ENCODE data around the gene TAS2R60. TPM values are rescaled to one million over a fixed set of nuclear protein-coding genes. Genes with fewer than 3 reads are reported as not detected.
"Not testable (repeated sequence)": the region's sequence is repeated elsewhere in the genome, so short reads cannot be mapped to it uniquely, and the experiment has no call there.

Gene TAS2R60
- total RNA-seq, 2 experiments from 2014 or later: 0.65 TPM; not detected in 1

- peaks cover 5% of the 10 kb centered on the region for H3K4me1 Mint-ChIP-seq
- H3K27ac Mint-ChIP-seq: no peak overlapping the region
- H3K9me3 Mint-ChIP-seq: no peaks in the 10 kb centered on the region
- no peak overlapping the region for H3K4me3 Mint-ChIP-seq
- H3K27me3 Mint-ChIP-seq: no peaks in the 10 kb centered on the region
- ATAC-seq (ENCODE audit: low read depth): no peak
- H3K36me3 Mint-ChIP-seq: no peaks in the 10 kb centered on the region
- DNase-seq: no peak
- POLR2A ChIA-PET: no interaction called here
These were observed 40.9 kb downstream of the TAS2R60 start for GRCh38 chr7:143484119-143484518.

- no peaks in the 10 kb centered on the region for H3K27me3 Mint-ChIP-seq
- H3K9me3 Mint-ChIP-seq: no peaks in the 10 kb centered on the region
- peaks cover 5% of the 10 kb centered on the region for H3K4me1 Mint-ChIP-seq
- H3K4me3 Mint-ChIP-seq: no peak overlapping the region
- POLR2A ChIA-PET: no interaction called here
- DNase-seq (no peak), ATAC-seq (ENCODE audit: low read depth) (no peak)
- H3K27ac Mint-ChIP-seq: no peak overlapping the region
- no peaks in the 10 kb centered on the region for H3K36me3 Mint-ChIP-seq
These were observed 41.8 kb downstream of the TAS2R60 start for GRCh38 chr7:143485094-143485493.

DNA sequence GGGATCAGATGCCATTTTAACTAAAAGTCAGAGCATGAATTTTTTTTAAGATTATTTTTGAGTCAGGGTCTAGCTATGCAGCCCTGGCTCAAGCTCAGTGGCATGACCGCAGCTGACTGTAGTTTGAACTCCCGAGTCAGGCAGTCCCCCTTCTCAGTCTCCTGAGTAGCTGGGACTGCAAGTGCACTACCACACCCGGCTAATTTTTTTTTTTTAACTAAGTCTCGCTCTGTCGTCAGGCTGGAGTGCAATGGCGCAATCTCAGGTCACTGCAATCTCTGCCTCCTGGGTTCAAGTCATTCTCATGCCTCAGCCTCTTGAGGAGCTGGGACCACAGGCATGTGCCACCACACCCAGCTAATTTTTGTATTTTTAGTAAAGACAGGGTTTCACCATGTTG lies 42.2 kb downstream of the TAS2R60 start:
- Mint-ChIP-seq H3K9me3 (no peaks in the 10 kb centered on the region), H3K27me3 (no peaks in the 10 kb centered on the region), H3K36me3 (no peaks in the 10 kb centered on the region), H3K27ac (no peak overlapping the region), H3K4me1 (peaks cover 5% of the 10 kb centered on the region), H3K4me3 (no peak overlapping the region)
- DNase-seq (no peak), ATAC-seq (ENCODE audit: low read depth) (no peak)
- POLR2A ChIA-PET: no interaction called here

- H3K9me3 Mint-ChIP-seq; ATAC-seq (ENCODE audit: low read depth); H3K27ac Mint-ChIP-seq; H3K27me3 Mint-ChIP-seq; H3K4me3 Mint-ChIP-seq; H3K36me3 Mint-ChIP-seq; H3K4me1 Mint-ChIP-seq; POLR2A ChIA-PET; DNase-seq: not testable (repeated sequence)
These were observed 43.0 kb downstream of the TAS2R60 start for GRCh38 chr7:143486266-143486665.

DNA sequence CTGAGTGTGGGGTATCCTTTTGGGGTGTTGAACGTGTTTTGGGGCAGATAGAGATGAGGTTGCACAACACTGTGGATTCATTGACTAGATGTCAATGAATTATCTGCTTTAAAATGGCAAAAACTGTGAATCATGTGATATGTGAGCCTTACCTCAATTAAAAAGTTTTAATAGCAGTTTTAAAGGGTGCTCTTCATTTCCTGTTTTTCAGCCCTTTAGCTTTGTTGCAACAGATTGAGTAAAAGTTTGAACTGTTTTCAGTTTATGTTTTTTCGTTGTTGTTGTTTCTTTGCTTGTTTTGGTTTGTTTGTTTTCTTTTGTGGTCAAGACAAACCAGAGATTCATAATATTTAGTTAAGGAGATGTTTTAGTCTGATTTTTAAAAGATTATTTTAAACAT lies 43.8 kb downstream of the TAS2R60 start:
- H3K9me3 Mint-ChIP-seq: no peaks in the 10 kb centered on the region
- no peaks in the 10 kb centered on the region for H3K36me3 Mint-ChIP-seq
- DNase-seq (no peak), ATAC-seq (ENCODE audit: low read depth) (no peak)
- no peaks in the 10 kb centered on the region for H3K27me3 Mint-ChIP-seq
- H3K4me3 Mint-ChIP-seq: no peak overlapping the region
- POLR2A ChIA-PET: no interaction called here
- peaks cover 5% of the 10 kb centered on the region for H3K4me1 Mint-ChIP-seq
- H3K27ac Mint-ChIP-seq: no peak overlapping the region

DNA sequence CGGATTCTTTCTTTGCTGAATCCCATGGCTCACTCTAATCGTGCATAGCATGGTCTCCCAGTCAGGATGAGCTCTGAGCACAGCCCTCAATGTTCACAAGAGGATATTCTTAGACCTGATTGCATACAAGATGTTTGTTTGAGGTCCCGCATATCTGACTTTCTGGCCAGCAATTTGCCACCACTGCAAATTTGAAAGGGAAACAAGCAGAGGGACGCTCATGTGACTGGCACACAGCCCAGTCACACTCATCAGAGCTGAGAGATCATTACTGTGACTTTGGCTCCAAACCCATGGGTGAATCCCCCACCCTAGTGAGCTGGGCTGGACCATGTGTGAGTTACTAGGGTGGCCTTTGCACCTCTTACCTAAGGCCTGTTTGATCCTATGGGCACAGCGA lies 44.3 kb downstream of the TAS2R60 start:
- no peak for ATAC-seq (ENCODE audit: low read depth)
- no peak for DNase-seq
- POLR2A ChIA-PET: no interaction called here
- no peaks in the 10 kb centered on the region for H3K27me3 Mint-ChIP-seq
- H3K4me1 Mint-ChIP-seq: peaks cover 9% of the 10 kb centered on the region
- H3K4me3 Mint-ChIP-seq: no peak overlapping the region
- H3K36me3 Mint-ChIP-seq: no peaks in the 10 kb centered on the region
- H3K9me3 Mint-ChIP-seq: no peaks in the 10 kb centered on the region
- no peak overlapping the region for H3K27ac Mint-ChIP-seq

DNA sequence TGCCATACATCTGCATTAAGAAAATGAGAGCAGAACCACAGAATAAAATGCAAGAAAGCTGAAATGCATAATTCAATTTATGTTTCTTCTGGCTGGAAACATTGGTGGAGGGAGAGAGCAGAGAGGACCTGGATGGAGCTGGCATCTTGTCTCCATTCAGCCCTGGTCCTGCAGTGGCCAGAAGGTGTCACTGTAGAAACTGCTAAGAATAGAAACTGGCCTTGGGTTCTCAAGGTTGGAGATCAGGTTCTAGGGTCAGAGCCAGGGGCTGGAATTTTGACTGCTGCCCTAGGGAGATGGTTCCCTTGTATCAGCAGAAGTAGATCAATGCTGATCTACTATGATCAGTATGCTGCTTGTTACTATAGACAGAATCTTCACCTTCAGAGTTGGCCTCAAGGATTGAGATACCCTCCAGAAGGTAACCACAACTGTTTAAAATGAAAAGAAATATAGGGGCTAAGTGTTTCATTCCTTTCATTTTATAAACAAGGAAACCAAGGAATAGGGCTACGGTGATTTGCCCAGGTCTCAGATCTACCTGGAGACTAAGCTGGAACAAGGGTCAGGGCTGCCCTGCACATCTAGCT lies 47.6 kb downstream of the TAS2R60 start:
- peak; percentile 58 for ATAC-seq (ENCODE audit: low read depth)
- no peak overlapping the region for H3K27ac Mint-ChIP-seq
- H3K4me1 Mint-ChIP-seq: peaks cover 15% of the 10 kb centered on the region
- no peaks in the 10 kb centered on the region for H3K27me3 Mint-ChIP-seq
- POLR2A ChIA-PET: no interaction called here
- H3K4me3 Mint-ChIP-seq: no peak overlapping the region
- H3K36me3 Mint-ChIP-seq: peaks cover 3% of the 10 kb centered on the region
- DNase-seq: no peak
- peaks cover 2% of the 10 kb centered on the region for H3K9me3 Mint-ChIP-seq

DNA sequence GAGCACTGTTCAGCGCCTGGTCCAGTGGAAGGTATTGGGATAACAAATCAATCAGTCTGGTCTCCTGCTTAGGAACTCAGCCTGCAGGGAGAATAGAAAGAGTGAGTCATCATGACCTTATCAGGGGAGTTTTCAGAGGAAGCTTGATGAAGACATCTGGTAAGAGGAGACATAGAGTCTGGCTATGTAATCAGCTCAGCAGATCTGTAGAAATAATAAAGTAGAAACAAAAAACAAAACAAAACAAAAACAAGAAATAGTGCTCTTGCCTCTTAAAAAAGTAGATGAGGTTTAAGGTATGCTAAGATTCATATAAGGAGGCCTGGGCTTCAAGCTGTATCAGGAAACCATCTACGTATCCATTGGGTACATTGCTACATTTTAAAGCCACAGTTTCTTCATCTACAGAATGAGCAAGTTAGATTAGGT lies 48.8 kb downstream of the TAS2R60 start:
- no peak for DNase-seq
- ATAC-seq (ENCODE audit: low read depth): no peak
- Mint-ChIP-seq H3K36me3 (peaks cover 3% of the 10 kb centered on the region), H3K4me3 (no peak overlapping the region), H3K27me3 (no peaks in the 10 kb centered on the region), H3K4me1 (peaks cover 15% of the 10 kb centered on the region), H3K27ac (no peak overlapping the region), H3K9me3 (peaks cover 2% of the 10 kb centered on the region)
- POLR2A ChIA-PET: no interaction called here

DNA sequence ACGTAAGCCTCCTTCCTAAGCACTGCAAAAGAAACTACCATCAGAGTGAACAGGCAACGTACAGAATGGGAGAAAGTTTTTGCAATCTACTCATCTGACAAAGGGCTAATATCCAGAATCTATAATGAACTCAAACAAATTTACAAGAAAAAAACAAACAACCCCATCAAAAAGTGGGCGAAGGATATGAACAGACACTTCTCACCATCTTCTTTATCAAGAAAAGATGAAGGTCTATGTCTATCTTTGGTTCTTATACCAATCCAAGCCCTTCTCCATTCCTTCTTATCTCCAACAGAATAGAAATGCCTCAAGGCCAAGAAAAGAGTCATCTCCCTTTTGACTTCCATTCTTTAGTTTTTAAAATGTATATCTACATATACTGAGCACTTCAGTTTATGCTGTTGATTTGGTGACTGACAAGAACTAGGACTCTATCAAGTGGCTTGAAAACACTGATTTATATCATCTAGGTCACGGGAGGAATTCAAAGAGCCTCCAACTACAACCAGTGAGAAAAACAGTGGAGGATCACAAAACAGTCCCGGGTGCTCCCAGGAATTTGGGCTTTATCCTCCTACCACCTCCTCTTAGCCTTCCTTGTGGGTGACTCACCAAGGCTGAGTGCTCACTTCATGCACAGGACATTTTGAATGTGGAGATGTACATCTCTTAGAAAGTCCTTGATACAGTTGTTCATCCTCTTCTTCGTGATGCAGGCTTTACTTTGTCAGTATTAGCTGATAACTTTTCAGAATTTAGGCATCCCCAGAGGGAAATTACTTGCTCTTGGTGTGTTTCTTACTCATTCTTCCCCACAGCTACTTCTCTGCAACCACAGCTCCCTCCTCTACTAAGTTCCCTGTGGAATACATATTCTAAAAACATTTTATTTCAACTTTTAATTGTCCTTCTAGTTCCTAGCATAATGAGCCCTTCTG lies 49.8 kb downstream of the TAS2R60 start:
- DNase-seq: no peak
- POLR2A ChIA-PET: no interaction called here
- Mint-ChIP-seq H3K4me1 (peaks cover 15% of the 10 kb centered on the region), H3K27ac (peak overlapping the region; percentile 18), H3K27me3 (no peaks in the 10 kb centered on the region), H3K36me3 (peaks cover 3% of the 10 kb centered on the region), H3K4me3 (peak overlapping the region; percentile 13), H3K9me3 (peaks cover 2% of the 10 kb centered on the region)
- no peak for ATAC-seq (ENCODE audit: low read depth)

- H3K27ac Mint-ChIP-seq: peak overlapping the region; percentile 18
These were observed 50.5 kb downstream of the TAS2R60 start for GRCh38 chr7:143493751-143494150.

More at GRCh38 chr7:143493751-143494150, 50.5 kb downstream of the TAS2R60 start:
- Mint-ChIP-seq H3K9me3 (peaks cover 2% of the 10 kb centered on the region), H3K4me3 (peak overlapping the region; percentile 13), H3K36me3 (peaks cover 3% of the 10 kb centered on the region), H3K27me3 (no peaks in the 10 kb centered on the region), H3K4me1 (peaks cover 15% of the 10 kb centered on the region)
- DNase-seq (no peak), ATAC-seq (ENCODE audit: low read depth) (peak; percentile 64)
- POLR2A ChIA-PET: no interaction called here

Other genes starting within 250 kb of the TAS2R60 start
- gene TAS2R40, start 221.4 kb upstream of the TAS2R60 start, total RNA-seq: not detected
- 100 to 1,000 TPM; 355 to 368 TPM for gene GSTK1, start 180.0 kb upstream of the TAS2R60 start, total RNA-seq
- gene TMEM139, start 158.5 kb upstream of the TAS2R60 start, total RNA-seq: 1 to 10 TPM; 1.1 TPM
- gene CASP2, start 155.1 kb upstream of the TAS2R60 start, total RNA-seq: 10 to 100 TPM; 96.5 to 98.8 TPM
- gene CLCN1, start 127.3 kb upstream of the TAS2R60 start, total RNA-seq: under 1 TPM in 1 of 2 experiments, not detected in 1; 0.08 TPM
- gene FAM131B, start 80.7 kb upstream of the TAS2R60 start, total RNA-seq: 1 to 10 TPM; 2.3 to 2.9 TPM
- 100 to 1,000 TPM; 199 to 200 TPM for gene ZYX, start 62.1 kb upstream of the TAS2R60 start, total RNA-seq
- gene EPHA1, start 34.6 kb upstream of the TAS2R60 start, total RNA-seq: 10 to 100 TPM; 27.3 to 28.2 TPM
- not detected for gene TAS2R41, start 34.4 kb downstream of the TAS2R60 start, total RNA-seq
- gene CTAGE15, start 128.3 kb downstream of the TAS2R60 start, total RNA-seq: under 1 TPM in 1 of 2 experiments, not detected in 1; 0.47 TPM
- gene TCAF2, start 177.5 kb downstream of the TAS2R60 start, total RNA-seq: 10 to 100 TPM; 20.3 to 20.9 TPM

Data from activated naive CD8-positive, alpha-beta T cell treated with anti-CD3 and anti-CD28 coated beads, Interleukin-2, amount 10 ng/mL, durations not matched to agents 7 days and 5 days (primary cell).